ENCODE data around the gene DPH2. TPM values are rescaled to one million over a fixed set of nuclear protein-coding genes. Genes with fewer than 3 reads are reported as not detected.

The DPH2 gene
- total RNA-seq, 1 donor from 2014 or later: 12.2 TPM

DNA sequence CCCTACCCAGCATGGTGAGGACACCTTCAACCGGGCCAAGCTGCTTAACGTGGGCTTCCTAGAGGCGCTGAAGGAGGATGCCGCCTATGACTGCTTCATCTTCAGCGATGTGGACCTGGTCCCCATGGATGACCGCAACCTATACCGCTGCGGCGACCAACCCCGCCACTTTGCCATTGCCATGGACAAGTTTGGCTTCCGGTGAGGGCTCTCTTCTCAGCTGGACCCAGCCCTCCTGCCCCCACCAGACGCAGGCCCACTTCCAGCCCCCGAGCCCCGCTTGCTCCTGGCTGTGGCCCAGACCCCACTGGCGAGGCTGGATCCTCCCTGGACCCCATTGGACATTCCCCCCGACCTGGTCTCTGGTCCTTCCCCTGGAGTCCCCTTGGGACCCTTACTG, 15.0 kb downstream of the DPH2 start:
- no peak for DNase-seq

DNA sequence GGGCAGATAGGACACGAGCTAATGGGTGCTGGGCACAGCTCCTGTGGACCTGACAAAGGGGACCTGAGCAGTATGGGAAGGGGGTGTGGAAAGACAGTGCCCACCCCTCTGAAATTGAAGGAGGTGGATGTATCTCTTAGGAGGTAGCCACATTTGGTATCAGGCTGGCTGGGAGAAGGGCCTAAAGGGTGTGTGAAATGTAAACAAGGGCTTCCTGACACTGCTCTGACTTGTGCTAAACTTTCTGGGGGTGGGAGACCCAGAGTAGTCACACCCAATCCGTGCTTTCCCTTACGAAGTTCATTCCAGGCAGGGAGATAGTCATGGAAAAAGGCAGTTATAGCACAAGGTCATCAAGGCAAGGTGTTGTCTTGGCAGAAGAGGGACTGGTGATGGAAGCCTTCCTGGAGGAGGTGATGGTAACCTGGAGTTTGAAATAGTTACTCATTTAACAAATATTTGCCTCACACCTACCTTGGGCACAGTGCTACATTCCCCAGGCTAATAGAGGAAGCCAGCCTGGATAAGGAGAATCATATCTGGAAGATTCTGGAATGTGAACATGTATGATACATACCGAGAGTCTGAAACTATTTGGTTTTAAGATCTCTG, 16.3 kb downstream of the DPH2 start:
- no peak for DNase-seq

DNA sequence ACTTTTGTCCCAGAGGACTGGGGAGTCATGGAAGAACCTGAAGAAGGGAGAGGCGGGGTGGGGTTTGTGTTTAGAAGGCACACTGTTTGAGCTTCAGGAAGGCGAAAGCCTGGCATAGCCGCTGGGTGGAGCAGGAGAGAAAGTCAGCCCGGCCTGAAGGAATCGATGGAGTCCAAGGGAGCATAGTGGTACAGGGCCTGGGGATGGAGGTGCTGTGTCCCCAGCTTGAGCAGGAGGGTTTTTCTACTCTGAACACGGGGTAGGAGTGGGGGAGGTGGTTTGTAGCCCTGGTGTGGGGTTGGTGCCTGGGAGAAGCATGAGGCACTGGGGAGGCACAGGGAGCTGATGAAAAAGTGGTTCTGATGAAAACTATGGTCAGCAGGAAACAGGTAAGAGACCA, 16.9 kb downstream of the DPH2 start:
- no peak for DNase-seq

DNA sequence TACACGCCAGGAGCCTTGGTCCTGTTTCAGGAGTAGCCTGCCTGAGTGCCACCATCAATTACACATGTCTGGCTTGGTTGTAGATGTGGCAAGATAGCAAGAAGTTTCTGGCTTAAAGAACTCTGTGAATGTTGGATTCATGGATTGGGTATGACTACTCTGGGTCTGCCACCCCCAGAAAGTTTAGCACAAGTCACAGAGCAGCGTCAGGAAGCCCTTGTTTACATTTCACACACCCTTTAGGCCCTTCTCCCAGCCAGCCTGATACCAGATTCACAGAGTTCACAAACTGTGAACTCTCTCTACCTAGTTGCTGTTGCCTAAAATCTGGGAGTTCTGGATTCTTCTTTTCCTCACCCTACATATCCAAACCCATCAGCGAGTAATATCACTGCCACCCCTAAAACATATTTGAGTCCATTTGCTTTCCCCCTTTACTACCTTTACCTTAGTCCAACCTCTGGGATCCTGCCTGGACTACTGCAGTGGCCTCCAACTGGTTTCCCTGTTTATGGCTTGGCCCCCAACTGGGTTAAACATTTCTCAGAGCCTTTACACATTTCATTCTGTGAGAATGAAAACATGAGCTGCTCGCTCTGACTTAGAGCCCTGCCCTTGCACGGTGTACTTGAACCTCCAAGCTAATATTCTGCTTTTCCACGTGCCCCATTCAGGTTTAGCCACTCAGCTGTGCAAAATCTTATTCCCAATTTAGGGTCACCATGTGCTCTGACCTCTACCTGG, 17.5 kb downstream of the DPH2 start:
- no peak for DNase-seq

DNA sequence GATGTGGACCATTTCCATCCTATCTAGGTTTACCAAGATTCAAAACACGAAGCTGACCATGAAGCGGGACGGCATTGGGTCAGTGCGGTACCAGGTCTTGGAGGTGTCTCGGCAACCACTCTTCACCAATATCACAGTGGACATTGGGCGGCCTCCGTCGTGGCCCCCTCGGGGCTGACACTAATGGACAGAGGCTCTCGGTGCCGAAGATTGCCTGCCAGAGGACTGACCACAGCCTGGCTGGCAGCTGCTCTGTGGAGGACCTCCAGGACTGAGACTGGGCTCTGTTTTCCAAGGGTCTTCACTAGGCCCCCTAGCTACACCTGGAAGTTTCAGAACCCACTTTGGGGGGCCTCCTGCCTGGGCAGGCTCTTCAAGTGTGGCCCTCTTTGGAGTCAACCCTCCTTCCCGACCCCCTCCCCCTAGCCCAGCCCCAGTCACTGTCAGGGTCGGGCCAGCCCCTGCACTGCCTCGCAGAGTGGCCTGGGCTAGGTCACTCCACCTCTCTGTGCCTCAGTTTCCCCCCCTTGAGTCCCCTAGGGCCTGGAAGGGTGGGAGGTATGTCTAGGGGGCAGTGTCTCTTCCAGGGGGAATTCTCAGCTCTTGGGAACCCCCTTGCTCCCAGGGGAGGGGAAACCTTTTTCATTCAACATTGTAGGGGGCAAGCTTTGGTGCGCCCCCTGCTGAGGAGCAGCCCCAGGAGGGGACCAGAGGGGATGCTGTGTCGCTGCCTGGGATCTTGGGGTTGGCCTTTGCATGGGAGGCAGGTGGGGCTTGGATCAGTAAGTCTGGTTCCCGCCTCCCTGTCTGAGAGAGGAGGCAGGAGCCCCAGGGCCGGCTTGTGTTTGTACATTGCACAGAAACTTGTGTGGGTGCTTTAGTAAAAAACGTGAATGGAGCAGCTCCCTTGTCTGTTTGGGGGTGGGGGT, 20.7 kb downstream of the DPH2 start:
- no peak for DNase-seq

DNA sequence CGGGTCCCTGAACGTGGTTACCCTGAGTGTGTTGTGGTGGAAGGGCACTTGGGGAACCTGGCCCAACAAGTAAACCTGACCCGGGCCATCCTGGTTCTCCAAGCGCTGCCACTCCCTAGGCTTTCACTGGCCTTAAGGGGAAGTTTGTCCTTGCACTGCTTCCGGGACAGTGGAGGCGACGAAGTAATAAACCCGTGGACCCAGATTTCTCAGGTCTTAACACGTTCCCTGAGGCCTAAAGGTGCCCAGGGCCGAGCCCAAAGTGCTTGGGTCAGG, 21.3 kb downstream of the DPH2 start:
- no peak for DNase-seq

DNA sequence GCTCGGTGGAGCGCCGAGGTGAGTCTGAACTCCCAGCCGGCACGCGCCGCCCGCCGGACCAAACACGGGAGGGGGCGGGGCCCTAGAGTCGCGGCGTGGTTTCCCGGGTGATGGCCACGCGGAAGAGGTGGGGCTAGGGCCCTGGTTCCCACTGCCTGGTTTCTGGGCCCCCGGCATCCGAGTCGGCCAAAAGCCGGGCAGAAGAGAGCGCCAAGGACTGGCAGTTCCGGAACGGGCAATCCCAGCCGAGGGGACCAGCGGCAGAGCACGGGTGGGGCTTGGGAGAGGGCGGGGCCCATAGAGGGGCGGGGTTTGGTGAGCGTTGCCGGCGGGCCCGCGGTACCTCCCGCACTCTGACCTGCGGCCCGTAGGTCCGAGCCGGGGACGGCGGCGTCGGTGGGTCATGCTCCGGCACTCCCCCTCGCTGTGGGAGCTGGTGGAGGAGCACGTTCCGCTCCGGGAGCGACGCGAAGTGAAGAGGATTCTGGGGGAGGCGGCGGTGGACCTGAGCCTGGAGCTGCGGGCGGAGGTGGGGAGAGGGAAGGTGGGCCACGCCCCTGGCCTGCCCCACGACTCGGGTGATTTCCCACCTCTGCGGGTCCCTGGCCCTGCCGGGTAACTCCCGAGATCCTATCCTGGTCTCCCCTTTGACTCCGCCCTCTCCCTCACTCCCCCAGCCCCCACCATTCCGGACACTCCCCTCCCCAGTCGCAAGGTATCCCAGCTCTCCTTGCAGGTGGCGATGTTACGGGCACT, 21.8 kb downstream of the DPH2 start, which contains the start of gene CCDC24:
Gene CCDC24 (plus strand): TSS at position 124 of the 756 bp plus-strand sequence. CDS start 280 bp downstream, at position 404.
- DNase-seq: peak; percentile 81

DNA sequence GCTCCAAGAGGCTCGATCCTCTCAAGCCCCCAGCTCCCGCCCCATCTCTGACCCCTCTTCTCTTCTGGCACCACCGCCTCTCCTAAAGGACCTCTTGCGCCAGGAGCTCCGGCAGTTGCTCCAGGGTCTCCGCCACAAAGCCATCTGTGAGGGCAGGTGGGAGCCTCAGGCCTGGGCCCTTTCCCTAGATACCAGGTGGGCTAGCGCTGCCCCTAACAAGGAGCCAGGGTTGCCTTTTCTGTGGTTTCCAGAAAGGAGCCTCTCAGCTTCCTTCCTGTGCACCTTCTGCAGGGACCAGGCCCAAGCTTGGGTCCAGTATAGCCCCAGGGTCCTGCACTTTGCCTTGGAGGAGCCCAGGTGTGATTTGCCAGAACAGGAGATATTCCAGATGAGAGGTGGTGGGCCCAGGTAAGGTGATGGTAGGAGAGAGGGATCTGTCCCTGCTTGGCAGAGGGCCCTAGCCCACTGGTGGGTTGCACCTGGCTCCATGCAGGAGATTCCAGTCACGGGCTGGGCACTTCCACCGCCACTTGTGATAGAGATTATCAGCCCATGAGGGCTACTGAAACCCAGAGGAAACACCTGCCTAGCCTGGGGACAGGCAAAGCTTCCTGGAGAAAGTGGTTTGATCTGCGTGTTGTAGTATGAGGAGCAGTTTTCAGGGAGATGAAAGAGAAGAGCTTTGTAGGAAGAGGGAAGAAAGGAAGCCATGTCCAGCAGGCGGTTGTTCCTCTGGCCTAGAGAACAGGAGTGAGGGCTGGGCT, 22.6 kb downstream of the DPH2 start:
- DNase-seq: no peak

DNA sequence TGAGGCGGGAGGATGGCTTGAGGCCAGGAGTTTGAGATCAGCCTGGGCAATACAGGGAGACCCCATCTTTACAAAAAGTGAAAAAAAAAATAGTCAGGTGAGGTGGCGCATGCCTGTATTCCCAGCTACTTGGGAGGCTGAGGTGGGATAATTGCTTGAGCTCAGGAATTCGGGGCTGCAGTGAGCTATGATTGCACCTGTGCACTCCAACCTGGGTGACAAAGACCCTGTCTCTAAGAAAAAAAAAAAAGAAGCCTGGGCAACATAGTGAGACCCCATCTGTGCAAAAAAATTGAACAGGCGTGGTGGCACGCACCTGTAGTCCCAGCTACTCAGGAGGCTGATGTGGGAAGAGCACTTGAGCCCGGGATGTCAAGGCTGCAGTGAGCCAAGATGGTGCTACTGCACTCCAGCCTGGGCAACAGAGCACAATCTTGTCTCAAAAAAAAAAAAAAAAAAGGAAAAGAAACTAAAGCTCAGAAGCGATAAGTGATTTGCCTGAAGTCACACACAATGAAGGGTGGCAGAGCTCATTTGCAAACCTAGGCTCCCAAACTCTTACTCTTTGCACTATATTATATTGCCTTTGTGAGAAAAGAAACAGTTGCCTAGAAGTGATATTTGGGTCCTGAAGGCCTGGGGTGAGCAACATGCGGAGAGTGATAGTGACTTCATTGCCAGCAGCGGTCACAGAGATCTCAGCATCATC, 23.6 kb downstream of the DPH2 start:
- no peak for DNase-seq

DNA sequence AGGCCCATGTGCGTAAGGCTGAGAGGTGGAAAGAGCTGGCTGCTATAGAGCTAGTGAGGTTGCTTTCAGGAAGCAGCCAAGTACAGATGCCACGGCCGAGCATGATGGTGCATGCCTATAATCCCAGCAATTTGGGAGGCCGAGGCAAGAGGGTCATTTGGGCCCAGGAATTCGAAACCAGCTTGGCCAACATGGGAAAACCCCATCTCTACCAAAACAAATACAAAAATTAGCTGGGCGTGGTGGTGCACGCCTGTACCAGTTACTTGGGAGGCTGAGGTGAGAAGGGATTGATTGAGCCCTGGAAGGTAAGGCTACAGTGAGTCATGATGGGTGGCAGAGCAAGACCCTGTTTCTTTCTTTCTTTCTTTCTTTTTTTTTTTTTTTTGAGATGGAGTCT, 24.3 kb downstream of the DPH2 start:
- no peak for DNase-seq

DNA sequence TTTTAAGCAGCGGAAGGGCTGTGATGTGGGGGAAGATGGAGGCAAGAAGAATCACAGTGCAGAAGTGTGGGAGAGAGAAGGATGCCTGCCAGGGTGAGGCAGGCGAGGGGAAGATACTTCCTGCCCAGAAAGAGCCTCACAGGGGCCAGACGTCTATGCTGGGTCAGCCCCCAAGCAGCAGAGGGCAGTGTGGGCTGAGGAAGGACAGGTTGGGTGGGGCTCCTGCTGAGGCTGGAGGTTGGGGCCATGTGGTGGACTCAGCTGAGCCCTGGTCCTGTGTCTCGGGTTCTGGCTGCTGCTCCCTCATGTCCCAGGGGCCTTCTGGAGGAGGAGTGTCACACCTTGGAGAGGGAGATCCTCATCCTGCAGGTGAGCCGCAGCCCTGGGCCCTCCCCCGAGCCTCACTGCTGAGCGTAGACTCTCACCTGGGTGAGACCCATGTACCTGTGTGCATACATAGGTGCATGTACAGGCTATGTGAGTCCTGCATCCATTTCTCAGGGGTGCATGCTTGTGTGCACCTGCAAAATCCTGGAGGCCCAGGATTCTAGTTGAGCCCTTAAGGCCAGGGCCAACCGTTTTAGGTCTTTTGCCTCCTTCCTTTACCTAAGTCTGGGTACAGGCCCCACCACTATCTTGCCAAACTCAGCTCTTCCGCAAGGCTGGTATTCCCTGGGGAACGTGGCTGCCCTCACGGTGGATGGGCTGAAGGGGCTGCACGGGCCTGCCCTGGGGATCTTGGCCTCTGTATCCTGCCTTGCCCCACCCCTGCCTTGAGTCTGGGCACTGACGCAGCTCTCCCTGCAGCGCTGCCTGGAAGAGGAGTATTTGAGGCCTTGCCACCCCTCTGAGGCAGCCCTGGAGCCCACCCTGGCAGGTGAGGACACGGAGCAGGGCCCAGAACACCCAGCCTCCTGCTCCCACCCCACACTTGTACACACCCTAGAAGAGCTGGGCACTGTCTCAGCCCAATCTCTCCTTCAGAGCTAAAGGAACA, 25.3 kb downstream of the DPH2 start:
- no peak for DNase-seq

DNA sequence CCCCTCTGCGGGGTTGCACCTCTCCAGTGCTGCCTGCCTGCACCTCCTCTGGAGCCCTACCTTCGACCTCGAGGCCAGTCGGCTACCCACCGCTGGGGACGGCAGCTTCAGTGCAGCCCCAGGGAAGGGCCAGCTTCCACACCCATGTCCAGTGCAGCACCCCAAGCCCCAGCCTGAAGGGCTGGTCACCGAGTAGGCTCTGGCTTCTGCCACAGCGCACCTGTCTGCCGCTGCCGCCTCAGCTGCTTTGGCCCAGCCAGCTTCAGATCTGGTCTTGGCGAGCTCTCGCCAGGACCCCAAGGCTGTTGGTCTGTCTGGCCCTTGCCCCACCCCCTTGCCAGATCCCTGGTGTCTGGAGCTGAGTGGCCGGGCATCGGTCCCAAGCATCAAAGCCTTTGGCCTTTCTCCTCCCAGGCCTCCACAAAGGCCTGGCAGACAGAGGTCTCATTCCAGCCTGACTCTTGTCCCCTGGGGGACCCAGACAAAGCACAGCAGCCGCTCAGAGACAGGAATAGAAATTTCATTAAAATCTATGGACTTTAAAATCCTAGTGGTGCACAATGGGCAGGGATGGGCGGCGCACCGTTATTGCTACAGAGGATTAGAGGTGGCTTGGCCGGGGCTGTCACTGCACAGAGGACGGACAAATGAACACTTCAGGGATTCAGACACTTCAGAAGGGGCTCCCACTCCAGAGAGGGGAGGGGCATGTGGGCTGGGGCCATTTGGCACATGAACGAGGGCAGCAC, 26.3 kb downstream of the DPH2 start:
- DNase-seq: no peak

DNA sequence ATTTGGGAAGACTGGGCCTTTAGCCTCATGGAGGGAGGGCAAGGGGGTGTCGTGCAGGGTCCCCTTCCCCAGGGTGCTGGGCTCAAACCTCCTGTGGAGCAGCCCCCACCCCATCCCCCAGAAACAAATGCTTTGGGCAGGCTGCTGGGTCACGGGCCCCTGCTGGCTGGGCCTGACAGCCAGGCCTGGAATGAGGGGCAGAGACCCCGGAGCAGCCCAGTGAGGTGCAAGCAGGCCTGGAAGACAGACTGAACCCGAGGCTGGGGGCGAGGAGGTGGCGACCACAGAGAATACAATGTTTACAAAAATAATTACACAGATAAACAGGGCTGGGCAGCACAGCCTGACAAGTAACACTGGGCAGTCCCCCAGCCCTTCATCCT, 26.9 kb downstream of the DPH2 start:
- no peak for DNase-seq

DNA sequence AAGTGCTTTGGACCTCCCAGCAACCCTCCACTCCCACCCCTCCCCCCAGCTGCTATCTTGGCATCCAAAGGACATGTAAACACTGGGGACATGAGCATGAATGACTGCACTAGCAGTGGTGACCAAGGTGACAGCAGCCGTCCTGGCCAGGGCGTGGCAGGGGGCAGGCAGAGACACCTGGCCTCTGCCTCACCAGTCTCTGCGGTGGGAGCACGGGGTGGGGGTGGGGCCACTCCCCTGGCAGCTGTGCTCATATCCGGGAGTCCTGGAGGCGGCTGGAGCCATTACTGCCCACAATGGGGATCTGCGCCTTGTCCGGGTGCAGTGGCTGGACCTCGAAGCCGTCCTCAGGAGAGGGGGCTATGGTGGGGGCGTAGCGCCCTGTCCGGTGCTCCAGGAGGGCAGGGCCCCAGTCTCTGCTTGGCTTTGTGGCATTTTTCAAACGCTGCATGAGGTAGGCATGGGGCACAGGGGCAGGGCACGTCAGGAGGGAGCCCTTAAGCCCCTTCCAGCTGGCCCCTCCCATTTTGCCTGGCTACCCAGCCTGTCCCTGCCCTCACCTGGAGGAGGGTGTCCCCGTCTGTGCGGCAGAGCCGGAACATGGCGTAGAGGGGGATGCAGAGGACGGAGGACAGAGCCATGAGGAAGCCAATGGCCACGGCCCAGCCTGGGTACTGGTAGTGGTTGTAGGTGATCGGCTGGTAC, 27.6 kb downstream of the DPH2 start:
- DNase-seq: no peak

DNA sequence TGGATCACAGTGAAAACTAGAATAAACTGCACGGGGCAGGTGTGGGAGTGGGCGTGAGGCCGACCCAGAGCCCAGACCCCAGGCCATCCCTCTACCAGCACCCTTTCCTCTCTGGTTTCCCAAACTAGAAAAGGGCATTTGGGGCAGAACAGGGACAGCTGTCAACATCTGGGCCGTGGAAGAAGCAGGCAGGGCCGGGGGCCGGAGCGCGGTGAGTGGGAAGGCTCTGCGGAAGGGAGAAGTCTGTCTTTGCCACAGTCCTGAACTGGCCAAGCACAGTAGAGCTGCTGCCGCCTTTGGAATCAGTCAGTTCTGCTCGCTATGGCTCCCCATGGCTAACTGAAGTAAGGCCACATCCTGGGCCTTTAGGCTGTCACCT, 28.2 kb downstream of the DPH2 start:
- no peak for DNase-seq

DNA sequence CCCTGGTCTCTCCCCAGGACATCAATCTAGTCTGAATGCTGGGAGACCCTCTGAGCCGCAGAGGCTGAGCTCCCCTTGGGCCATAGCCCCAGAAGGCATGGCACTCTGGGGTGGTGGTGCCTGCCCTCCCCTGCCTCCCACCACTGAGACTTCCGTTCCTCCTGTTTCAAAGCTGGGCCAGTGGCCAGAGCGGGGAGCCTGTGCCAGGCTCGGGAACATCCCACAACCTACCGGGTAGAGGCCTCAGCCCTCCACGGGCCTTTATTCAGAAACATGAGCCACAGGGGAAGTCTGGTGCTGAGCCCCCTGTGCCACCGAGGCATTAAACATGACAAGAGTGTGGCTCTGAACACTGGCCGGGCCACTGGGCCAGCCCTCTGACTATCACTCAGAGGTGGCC, 29.6 kb downstream of the DPH2 start:
- no peak for DNase-seq

DNA sequence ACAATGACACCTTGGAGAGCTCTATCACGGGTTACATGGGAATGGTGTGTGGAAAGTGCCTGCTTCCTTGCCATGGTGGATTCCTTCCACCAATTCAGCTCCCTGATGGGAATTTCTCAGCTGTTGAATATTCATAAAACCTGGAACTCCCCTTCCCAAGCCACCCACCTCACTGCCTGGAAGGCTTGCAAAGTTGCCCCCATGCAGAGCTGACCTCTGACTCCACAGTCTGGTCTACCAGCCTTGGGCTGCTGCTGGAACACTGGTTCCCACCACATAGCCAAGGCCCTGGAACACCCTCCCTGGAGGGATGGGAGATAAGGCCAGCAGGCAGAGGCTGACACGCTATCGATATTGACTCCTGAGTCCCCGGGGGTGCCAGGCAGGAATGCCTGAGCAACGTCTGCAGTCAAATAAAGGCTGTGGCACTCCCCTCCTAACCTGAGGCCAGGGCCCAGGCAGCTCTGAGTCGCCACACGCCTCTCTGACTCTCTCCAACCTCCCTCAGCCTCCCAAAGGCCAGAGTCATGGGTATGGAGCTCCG, 30.4 kb downstream of the DPH2 start:
- DNase-seq: no peak

DNA sequence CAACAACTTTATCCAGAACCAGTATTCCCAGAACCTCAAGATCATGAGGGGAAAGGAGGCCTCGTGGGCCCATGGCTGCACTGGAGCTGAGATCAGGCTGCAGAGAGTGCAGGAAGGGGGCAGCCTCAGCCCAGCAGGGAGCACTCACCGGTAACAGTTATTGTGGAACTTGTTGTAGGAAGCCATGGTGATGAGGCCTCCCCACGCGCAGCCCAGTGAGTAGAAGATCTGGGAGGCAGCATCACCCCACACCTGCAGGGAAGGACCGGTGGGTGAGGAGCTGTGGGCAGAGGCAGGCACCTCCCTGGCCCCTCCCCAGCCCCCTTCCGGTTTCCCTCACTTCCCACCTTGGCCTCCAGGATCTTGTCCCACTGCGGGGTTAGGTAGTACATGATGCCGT, 32.4 kb downstream of the DPH2 start:
- DNase-seq: no peak

Data from tongue (tissue), 2 donors.